ENCODE results near the gene MAGI2. TPM values are rescaled to one million over a fixed set of nuclear protein-coding genes. Genes with fewer than 3 reads are reported as not detected.

Gene MAGI2
- total and polyA plus RNA-seq, 2 of the 13 experiments (the other 11 are each of a cell fraction or from before 2014, with no cell fraction given), result 1.5 to 3.8 TPM

DNA sequence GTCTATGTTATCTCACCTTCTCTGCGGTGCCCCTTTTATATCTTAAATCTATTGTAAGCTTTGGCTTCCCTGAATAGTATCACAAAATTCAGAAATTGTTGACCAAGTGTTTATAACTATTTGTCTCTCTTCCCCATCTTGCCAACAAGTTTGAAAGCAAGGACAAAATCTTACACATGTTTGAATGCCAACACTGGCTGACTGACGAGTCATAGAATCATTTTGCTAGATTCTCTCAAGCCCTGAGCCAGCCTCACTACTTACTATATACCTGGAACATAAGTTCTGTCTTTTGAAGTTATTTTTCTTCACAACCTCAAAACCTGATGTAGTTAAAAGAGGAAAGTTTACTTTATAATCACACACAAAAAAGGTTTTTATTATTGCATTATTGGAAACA lies 954.2 kb downstream of the MAGI2 start (continued):
- TF ChIP-seq PHF21A (CRISPR knock-in tag; IDR thresholded peaks at IDR 0.05), result no peak
- TF ChIP-seq ZNF776 (CRISPR knock-in tag; IDR thresholded peaks at IDR 0.05), result no peak
- no peak for TF ChIP-seq GATA4 (IDR thresholded peaks at IDR 0.05; ENCODE audit: borderline replicate concordance, low read depth)
- no peak for TF ChIP-seq ZNF256 (CRISPR knock-in tag; conservative IDR thresholded peaks at IDR 0.05)
- TF ChIP-seq REXO4 (CRISPR knock-in tag; IDR thresholded peaks at IDR 0.05; ENCODE audit: borderline replicate concordance), result no peak
- TF ChIP-seq NKX3-1 (CRISPR knock-in tag; IDR thresholded peaks at IDR 0.05), result no peak
- TF ChIP-seq, protein P1, sequence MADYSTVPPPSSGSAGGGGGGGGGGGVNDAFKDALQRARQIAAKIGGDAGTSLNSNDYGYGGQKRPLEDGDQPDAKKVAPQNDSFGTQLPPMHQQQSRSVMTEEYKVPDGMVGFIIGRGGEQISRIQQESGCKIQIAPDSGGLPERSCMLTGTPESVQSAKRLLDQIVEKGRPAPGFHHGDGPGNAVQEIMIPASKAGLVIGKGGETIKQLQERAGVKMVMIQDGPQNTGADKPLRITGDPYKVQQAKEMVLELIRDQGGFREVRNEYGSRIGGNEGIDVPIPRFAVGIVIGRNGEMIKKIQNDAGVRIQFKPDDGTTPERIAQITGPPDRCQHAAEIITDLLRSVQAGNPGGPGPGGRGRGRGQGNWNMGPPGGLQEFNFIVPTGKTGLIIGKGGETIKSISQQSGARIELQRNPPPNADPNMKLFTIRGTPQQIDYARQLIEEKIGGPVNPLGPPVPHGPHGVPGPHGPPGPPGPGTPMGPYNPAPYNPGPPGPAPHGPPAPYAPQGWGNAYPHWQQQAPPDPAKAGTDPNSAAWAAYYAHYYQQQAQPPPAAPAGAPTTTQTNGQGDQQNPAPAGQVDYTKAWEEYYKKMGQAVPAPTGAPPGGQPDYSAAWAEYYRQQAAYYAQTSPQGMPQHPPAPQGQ (CRISPR knock-in tag; IDR thresholded peaks at IDR 0.05; ENCODE audit: borderline replicate concordance), result no peak

DNA sequence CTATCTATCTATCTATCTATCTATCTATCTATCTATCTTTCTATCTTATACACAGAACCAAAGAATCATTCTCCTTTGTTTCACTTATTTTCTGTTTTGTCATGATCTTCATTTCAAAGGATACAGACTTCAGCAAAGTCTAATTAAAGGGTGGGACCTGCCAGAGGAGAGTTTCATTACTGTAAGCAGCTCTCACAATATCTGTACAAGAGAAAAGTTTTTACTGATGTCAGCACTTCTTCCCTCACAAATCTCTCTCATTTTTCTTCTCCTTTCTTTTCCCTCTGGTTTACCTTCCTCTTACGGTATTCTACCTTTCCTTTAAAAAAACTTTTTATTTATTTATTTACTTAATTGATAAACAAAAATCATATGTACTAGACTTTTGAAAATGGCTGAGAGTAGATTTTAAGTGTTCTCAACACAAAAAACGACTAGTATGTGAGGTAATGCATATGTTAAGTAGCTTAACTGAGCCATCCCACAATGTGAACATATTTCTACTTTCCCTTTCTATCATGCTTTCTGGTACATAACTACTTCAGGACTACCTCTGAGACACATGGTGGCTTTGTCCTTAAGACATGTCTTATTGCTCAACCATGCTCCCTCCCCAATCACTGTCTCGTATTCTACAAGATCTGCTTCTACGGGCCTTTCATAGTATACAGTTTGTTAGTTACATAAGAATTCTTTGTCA lies 955.6 kb downstream of the MAGI2 start:
- Histone ChIP-seq H3K9me3 (ENCODE audit: low read length) (no peaks in the 10 kb centered on the region), H3K9ac (ENCODE audit: insufficient read depth, low read depth, low read length) (no peak overlapping the region), H3K4me1 (ENCODE audit: insufficient read depth, low read length) (no peaks in the 10 kb centered on the region), H4K20me1 (ENCODE audit: insufficient read depth, low read length) (no peaks in the 10 kb centered on the region), H3K4me2 (ENCODE audit: low read depth, low read length) (no peak overlapping the region), H2AFZ (ENCODE audit: low read length) (no peak overlapping the region), H3K27ac (ENCODE audit: extremely low read length, insufficient read depth, low read length) (no peak overlapping the region), H3K79me2 (ENCODE audit: insufficient read depth, low read length) (no peaks in the 10 kb centered on the region), H3K36me3 (replicated peaks in 1 of 2; ENCODE audit: control insufficient read depth in 1 of 2, insufficient read depth in 2 of 2, low read length in 2 of 2) (no peaks in the 10 kb centered on the region), H3K4me3 (replicated peaks in 1 of 3; ENCODE audit: insufficient read depth in 1 of 3, low read depth in 2 of 3, low read length in 3 of 3) (no peak overlapping the region), H3K27me3 (ENCODE audit: control insufficient read depth in 1 of 2, insufficient read depth in 2 of 2, low read length in 2 of 2) (no peaks in the 10 kb centered on the region)
- in situ Hi-C loops (cut with HindIII; ENCODE audit: extremely low pct_ligation_motif_present, low pct_unique_long_range_greater_than_20kb) (no loop called here), intact Hi-C loops (cut with micrococcal nuclease; ENCODE audit: unreplicated experiment) (no loop called here)
- FAIRE-seq (no peak), ATAC-seq (no peak), DNase-seq (ENCODE audit: low spot score) (no peak)
- BruUV-seq (replicated peaks), result no TSS peak
- CTCF ChIA-PET (ENCODE audit: low intra/inter-chr PET ratio, low total read pairs), result no interaction called here
- 54% methylated on average over 4 of the region's 4 CpGs for WGBS (ENCODE audit: low lambda C conversion rate)
- TF ChIP-seq MAFF (IDR thresholded peaks at IDR 0.05; ENCODE audit: low read depth, low read length) (peak; percentile 66), HNRNPL (IDR thresholded peaks at IDR 0.05; ENCODE audit: low read depth, low read length) (no peak), MAFK (conservative IDR thresholded peaks at IDR 0.05 in 1 of 2, IDR thresholded peaks at IDR 0.05 in 1 of 2; ENCODE audit: low read length in 2 of 2) (peak; percentile 69 to 86), MAFG (CRISPR knock-in tag; IDR thresholded peaks at IDR 0.05) (no peak)
- POLR2A ChIA-PET, result no interaction called here
